Brain microvascular endothelial cell (primary cell): Measurements from ENCODE around the gene RAD21L1.

Experiments
- DNase-seq: peaks from one replicate; pipeline ENCODE4 v3.0.0-alpha.2; 2020
- H3K27ac ChIP-seq: fragments of 250-450 bp; sonication (Bioruptor Pico); 2 replicates; pipeline ENCODE4 v1.5.1; 2020; ENCODE audit warnings: mild to moderate bottlenecking, moderate library complexity
- H3K27me3 ChIP-seq: fragments of 250-450 bp; sonication (Bioruptor Pico); replicated peaks from 2 replicates; pipeline ENCODE4 v1.5.1; 2020; ENCODE audit warnings: mild to moderate bottlenecking
- H3K36me3 ChIP-seq: fragments of 250-450 bp; sonication (Bioruptor Pico); replicated peaks from 2 replicates; pipeline ENCODE4 v1.5.1; 2020; ENCODE audit warnings: mild to moderate bottlenecking
- H3K4me3 ChIP-seq: 2 replicates; pipeline ENCODE4 v1.5.1; 2011; ENCODE audit warnings: low read depth, mild to moderate bottlenecking, control low read depth, low read length, moderate library complexity
- CTCF ChIP-seq: IDR thresholded peaks from 2 replicates; pipeline ENCODE4 v1.5.1; 2011; ENCODE audit warnings: low read depth, mild to moderate bottlenecking, moderate library complexity, low read length, control low read depth, inconsistent platforms; ENCODE audit errors: missing control alignments
- in situ Hi-C: cut with HindIII; loops from 2 replicates; pipeline ENCODE4 v1.10.0; 2017; ENCODE audit warnings: low sequenced_read_pairs, low pct_ligation_motif_present

Gene RAD21L1

GRCh38 chr20:1277529-1278322 lies 51.9 kb downstream of the RAD21L1 start:
- no peak for TF ChIP-seq CTCF
- Histone ChIP-seq H3K27ac (no peak overlapping the region), H3K4me3 (no peak overlapping the region), H3K36me3 (no peaks in the 10 kb centered on the region), H3K27me3 (no peaks in the 10 kb centered on the region)
- in situ Hi-C loops: no loop called here
- DNase-seq: no peak

GRCh38 chr20:1278993-1279392 lies 53.1 kb downstream of the RAD21L1 start:
- Histone ChIP-seq H3K27ac (no peak overlapping the region), H3K36me3 (no peaks in the 10 kb centered on the region), H3K27me3 (no peaks in the 10 kb centered on the region), H3K4me3 (no peak overlapping the region)
- in situ Hi-C loops: no loop called here
- TF ChIP-seq CTCF: no peak
- no peak for DNase-seq

- no peak overlapping the region for H3K4me3 ChIP-seq
- in situ Hi-C loops: no loop called here
- no peak for DNase-seq
- H3K27ac ChIP-seq: no peak overlapping the region
- no peak for TF ChIP-seq CTCF
- H3K27me3 ChIP-seq: no peaks in the 10 kb centered on the region
- no peaks in the 10 kb centered on the region for H3K36me3 ChIP-seq
Observed at GRCh38 chr20:1280195-1281102, 54.6 kb downstream of the RAD21L1 start.

GRCh38 chr20:1281279-1282057 lies 55.6 kb downstream of the RAD21L1 start:
- Histone ChIP-seq H3K27me3 (no peaks in the 10 kb centered on the region), H3K4me3 (no peak overlapping the region), H3K36me3 (no peaks in the 10 kb centered on the region), H3K27ac (no peak overlapping the region)
- in situ Hi-C loops: no loop called here
- no peak for DNase-seq
- no peak for TF ChIP-seq CTCF

GRCh38 chr20:1282966-1283365 lies 57.1 kb downstream of the RAD21L1 start:
- in situ Hi-C loops: no loop called here
- H3K36me3 ChIP-seq: no peaks in the 10 kb centered on the region
- TF ChIP-seq CTCF: no peak

More at GRCh38 chr20:1282966-1283365, 57.1 kb downstream of the RAD21L1 start:
- Histone ChIP-seq H3K4me3 (no peak overlapping the region), H3K27ac (no peak overlapping the region), H3K27me3 (no peaks in the 10 kb centered on the region)
- no peak for DNase-seq
